K562 (cell line): ENCODE measurements around the gene TBX10. TPM values are rescaled to one million over a fixed set of nuclear protein-coding genes. Genes with fewer than 3 reads are reported as not detected.
A peak's percentile ranks its signal among the peaks of the same experiment; 100 is the strongest.

Experiments used
- ZBTB8A ChIP-seq: fragments of 450-650 bp; IDR thresholded peaks from 2 replicates; pipeline ENCODE4 v1.6.1; 2018; ENCODE audit warnings: mild to moderate bottlenecking, moderate library complexity; ENCODE audit not compliant: partially characterized antibody
- ZNF124 ChIP-seq: sonication (generic); formaldehyde crosslinking; IDR thresholded peaks from 2 replicates; pipeline ENCODE4 v1.8.1; 2022; ENCODE audit warnings: missing genetic modification reagents
- ZNF780A ChIP-seq: fragments of 250-450 bp; sonication (Bioruptor Pico); IDR thresholded peaks from 2 replicates; pipeline ENCODE4 v1.5.0; 2021; ENCODE audit warnings: mild to moderate bottlenecking
- polyA plus RNA-seq, 8 experiments: library from polyadenylated mRNA; depleted of rRNA in 4 of 8; stranded (reverse) in 5 of 8; unstranded in 3 of 8; fragments of >200 nt; fragmentation: Nextera tagmentation in 2 of 8; fragmentation: Illumina TruSeq in 1 of 8; extraction: Ambion mirVana in 2 of 8; extraction: Trizol in 1 of 8; gene quantifications; 2 replicates each; pipeline versions ENCODE4 v1.2.1 to v1.2.3, GENCODE V29; 2011 to 2014; ENCODE audit warnings: inconsistent platforms in 1 of 8, missing spikeins in 1 of 8
- total RNA-seq, 7 experiments: library from RNA; depleted of rRNA in 6 of 7; stranded (reverse); fragments of >200 nt in 6 of 7; fragmentation: Illumina TruSeq in 2 of 7; extraction: Trizol in 2 of 7; gene quantifications; 2 replicates each; pipeline versions ENCODE4 v1.2.1 to v1.2.3, GENCODE V29; 2011 to 2021; ENCODE audit warnings: low replicate concordance in 1 of 7
- TF ChIP-seq, protein P1 (sequence below): fragments of 250-450 bp; sonication (Bioruptor Pico); IDR thresholded peaks from 2 replicates; pipeline ENCODE4 v1.5.0; 2021; ENCODE audit warnings: mild to moderate bottlenecking, moderate library complexity
- TF ChIP-seq, protein P2 (sequence below): fragments of 450-650 bp; formaldehyde crosslinking; IDR thresholded peaks from 2 replicates; pipeline ENCODE4 v1.4.0; 2020; ENCODE audit warnings: mild to moderate bottlenecking, moderate library complexity
- TF ChIP-seq, protein P3 (sequence below): fragments of 450-650 bp; formaldehyde crosslinking; IDR thresholded peaks from 2 replicates; pipeline ENCODE4 v1.4.0; 2022; ENCODE audit warnings: missing genetic modification characterization
- TF ChIP-seq, protein P4 (sequence below): sonication (generic); formaldehyde crosslinking; IDR thresholded peaks from 2 replicates; pipeline ENCODE4 v1.8.0; 2022; ENCODE audit warnings: mild to moderate bottlenecking, missing genetic modification reagents
- TF ChIP-seq, protein P5 (sequence below): fragments of 450-650 bp; formaldehyde crosslinking; IDR thresholded peaks from 2 replicates; pipeline ENCODE4 v1.4.0; 2020; ENCODE audit warnings: mild to moderate bottlenecking, mixed read lengths
- TF ChIP-seq, protein P6 (sequence below): IDR thresholded peaks from 2 replicates; pipeline ENCODE4 v1.6.1; 2011; ENCODE audit not compliant: insufficient read length; ENCODE audit errors: extremely low read depth
- TF ChIP-seq, protein P7 (sequence below): fragments of 250-450 bp; sonication (Bioruptor Pico); IDR thresholded peaks from 2 replicates; pipeline ENCODE4 v1.4.0; 2020; ENCODE audit warnings: mild to moderate bottlenecking
- TF ChIP-seq, protein P8 (sequence below): fragments of 450-650 bp; conservative IDR thresholded peaks from 2 replicates; pipeline ENCODE4 v1.6.1; 2016; ENCODE audit warnings: missing genetic modification characterization, low read depth, mild to moderate bottlenecking, control low read depth, missing compliant biosample characterization

The TBX10 gene
- total and polyA plus RNA-seq, 9 of the 15 experiments (the other 6 are each of a cell fraction or from before 2014, with no cell fraction given) = not detected

DNA sequence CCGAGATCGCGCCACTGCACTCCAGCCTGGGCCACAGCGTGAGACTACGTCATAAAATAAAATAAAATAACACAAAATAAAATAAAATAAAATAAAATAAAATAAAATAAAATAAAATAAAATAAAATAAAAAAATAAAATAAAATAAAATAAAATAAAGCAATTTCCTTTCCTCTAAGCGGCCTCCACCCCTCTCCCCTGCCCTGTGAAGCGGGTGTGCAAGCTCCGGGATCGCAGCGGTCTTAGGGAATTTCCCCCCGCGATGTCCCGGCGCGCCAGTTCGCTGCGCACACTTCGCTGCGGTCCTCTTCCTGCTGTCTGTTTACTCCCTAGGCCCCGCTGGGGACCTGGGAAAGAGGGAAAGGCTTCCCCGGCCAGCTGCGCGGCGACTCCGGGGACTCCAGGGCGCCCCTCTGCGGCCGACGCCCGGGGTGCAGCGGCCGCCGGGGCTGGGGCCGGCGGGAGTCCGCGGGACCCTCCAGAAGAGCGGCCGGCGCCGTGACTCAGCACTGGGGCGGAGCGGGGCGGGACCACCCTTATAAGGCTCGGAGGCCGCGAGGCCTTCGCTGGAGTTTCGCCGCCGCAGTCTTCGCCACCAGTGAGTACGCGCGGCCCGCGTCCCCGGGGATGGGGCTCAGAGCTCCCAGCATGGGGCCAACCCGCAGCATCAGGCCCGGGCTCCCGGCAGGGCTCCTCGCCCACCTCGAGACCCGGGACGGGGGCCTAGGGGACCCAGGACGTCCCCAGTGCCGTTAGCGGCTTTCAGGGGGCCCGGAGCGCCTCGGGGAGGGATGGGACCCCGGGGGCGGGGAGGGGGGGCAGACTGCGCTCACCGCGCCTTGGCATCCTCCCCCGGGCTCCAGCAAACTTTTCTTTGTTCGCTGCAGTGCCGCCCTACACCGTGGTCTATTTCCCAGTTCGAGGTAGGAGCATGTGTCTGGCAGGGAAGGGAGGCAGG is 56.0 kb downstream of the TBX10 start, which contains the start of gene GSTP1 (continued):
- TF ChIP-seq ZNF780A (CRISPR knock-in tag) (no peak), ZBTB8A (no peak), ZNF124 (CRISPR knock-in tag) (no peak)
- TF ChIP-seq, protein P1, sequence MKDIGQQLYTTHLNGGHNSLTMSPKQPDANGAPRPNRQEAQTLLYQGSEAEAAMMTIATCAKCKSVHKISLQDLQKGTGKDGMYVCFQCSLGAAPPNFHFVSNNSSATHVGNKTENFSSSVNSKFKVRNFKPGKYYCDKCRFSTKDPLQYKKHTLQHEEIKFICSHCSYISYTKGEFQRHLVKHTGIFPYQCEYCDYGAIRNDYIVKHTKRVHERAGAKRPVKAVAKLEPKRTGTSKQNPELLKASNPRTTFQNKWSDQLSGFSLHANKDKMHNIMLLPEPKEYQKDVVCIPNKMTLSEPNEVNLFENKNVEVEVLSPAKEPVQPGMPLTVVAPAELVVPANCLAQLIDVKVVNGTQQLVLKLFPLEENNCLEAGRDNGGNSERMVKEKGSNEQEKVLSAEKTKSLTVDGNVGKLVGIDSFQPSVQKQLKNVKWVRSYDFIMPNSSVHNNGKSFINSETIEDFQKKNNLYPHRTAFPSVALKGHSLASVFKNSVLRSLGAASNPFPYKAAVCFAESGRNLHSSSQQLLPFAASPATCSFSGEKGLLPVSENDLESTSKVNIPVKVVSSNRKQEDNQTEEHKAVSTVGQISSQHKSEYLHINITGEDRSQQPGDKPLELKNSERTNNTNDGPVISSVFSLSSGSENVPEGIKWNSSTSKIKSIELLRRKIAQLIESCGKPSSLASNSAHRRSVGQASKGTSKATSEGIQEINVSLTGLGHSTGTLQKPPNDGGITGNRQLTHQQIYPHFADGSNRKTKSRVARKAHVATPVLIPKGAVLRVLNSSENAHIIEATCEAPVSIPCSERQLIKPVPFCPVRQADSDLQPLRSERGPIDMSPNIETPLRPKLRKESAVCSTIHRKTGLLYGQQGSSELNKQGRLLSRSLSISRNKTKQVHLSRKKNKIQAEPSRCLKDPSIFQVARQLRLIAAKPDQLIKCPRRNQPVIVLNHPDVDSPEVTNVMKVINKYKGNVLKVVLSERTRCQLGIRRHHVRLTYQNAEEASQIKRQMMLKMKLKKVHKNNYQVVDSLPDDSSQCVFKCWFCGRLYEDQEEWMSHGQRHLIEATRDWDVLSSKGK (CRISPR knock-in tag) = no peak
- TF ChIP-seq, protein P2, sequence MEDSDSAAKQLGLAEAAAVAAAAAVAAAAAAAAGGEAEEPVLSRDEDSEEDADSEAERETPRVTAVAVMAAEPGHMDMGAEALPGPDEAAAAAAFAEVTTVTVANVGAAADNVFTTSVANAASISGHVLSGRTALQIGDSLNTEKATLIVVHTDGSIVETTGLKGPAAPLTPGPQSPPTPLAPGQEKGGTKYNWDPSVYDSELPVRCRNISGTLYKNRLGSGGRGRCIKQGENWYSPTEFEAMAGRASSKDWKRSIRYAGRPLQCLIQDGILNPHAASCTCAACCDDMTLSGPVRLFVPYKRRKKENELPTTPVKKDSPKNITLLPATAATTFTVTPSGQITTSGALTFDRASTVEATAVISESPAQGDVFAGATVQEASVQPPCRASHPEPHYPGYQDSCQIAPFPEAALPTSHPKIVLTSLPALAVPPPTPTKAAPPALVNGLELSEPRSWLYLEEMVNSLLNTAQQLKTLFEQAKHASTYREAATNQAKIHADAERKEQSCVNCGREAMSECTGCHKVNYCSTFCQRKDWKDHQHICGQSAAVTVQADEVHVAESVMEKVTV (CRISPR knock-in tag) = peak; percentile 32; the same call in 1 of the 2 replicates
- TF ChIP-seq, protein P3, sequence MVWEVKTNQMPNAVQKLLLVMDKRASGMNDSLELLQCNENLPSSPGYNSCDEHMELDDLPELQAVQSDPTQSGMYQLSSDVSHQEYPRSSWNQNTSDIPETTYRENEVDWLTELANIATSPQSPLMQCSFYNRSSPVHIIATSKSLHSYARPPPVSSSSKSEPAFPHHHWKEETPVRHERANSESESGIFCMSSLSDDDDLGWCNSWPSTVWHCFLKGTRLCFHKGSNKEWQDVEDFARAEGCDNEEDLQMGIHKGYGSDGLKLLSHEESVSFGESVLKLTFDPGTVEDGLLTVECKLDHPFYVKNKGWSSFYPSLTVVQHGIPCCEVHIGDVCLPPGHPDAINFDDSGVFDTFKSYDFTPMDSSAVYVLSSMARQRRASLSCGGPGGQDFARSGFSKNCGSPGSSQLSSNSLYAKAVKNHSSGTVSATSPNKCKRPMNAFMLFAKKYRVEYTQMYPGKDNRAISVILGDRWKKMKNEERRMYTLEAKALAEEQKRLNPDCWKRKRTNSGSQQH = no peak; the same call in 1 of the 2 replicates
- TF ChIP-seq, protein P4, sequence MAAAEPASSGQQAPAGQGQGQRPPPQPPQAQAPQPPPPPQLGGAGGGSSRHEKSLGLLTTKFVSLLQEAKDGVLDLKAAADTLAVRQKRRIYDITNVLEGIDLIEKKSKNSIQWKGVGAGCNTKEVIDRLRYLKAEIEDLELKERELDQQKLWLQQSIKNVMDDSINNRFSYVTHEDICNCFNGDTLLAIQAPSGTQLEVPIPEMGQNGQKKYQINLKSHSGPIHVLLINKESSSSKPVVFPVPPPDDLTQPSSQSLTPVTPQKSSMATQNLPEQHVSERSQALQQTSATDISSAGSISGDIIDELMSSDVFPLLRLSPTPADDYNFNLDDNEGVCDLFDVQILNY = no peak; the same call in 1 of the 2 replicates
- TF ChIP-seq, protein P5, sequence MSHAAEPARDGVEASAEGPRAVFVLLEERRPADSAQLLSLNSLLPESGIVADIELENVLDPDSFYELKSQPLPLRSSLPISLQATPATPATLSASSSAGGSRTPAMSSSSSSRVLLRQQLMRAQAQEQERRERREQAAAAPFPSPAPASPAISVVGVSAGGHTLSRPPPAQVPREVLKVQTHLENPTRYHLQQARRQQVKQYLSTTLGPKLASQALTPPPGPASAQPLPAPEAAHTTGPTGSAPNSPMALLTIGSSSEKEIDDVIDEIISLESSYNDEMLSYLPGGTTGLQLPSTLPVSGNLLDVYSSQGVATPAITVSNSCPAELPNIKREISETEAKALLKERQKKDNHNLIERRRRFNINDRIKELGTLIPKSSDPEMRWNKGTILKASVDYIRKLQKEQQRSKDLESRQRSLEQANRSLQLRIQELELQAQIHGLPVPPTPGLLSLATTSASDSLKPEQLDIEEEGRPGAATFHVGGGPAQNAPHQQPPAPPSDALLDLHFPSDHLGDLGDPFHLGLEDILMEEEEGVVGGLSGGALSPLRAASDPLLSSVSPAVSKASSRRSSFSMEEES (CRISPR knock-in tag) = no peak
- TF ChIP-seq, protein P6, sequence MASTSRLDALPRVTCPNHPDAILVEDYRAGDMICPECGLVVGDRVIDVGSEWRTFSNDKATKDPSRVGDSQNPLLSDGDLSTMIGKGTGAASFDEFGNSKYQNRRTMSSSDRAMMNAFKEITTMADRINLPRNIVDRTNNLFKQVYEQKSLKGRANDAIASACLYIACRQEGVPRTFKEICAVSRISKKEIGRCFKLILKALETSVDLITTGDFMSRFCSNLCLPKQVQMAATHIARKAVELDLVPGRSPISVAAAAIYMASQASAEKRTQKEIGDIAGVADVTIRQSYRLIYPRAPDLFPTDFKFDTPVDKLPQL = peak; percentile 34
- TF ChIP-seq, protein P7, sequence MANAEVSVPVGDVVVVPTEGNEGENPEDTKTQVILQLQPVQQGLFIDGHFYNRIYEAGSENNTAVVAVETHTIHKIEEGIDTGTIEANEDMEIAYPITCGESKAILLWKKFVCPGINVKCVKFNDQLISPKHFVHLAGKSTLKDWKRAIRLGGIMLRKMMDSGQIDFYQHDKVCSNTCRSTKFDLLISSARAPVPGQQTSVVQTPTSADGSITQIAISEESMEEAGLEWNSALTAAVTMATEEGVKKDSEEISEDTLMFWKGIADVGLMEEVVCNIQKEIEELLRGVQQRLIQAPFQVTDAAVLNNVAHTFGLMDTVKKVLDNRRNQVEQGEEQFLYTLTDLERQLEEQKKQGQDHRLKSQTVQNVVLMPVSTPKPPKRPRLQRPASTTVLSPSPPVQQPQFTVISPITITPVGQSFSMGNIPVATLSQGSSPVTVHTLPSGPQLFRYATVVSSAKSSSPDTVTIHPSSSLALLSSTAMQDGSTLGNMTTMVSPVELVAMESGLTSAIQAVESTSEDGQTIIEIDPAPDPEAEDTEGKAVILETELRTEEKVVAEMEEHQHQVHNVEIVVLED (CRISPR knock-in tag) = peak; percentile 37; the same call in 1 of the 2 replicates
- TF ChIP-seq, protein P8, sequence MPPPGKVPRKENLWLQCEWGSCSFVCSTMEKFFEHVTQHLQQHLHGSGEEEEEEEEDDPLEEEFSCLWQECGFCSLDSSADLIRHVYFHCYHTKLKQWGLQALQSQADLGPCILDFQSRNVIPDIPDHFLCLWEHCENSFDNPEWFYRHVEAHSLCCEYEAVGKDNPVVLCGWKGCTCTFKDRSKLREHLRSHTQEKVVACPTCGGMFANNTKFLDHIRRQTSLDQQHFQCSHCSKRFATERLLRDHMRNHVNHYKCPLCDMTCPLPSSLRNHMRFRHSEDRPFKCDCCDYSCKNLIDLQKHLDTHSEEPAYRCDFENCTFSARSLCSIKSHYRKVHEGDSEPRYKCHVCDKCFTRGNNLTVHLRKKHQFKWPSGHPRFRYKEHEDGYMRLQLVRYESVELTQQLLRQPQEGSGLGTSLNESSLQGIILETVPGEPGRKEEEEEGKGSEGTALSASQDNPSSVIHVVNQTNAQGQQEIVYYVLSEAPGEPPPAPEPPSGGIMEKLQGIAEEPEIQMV (tag) = peak; percentile 90
